Jurkat, Clone E6-1 (cell line): ENCODE data around the gene IL3RA. TPM values are rescaled to one million over a fixed set of nuclear protein-coding genes. Genes with fewer than 3 reads are reported as not detected.
"Not testable (repeated sequence)": the region's sequence is repeated elsewhere in the genome, so short reads cannot be mapped to it uniquely, and the experiment has no call there.

Experiments
- DNase-seq: peaks from one replicate; pipeline ENCODE4 v3.0.0-alpha.2; 2011; ENCODE audit warnings: low read depth, low spot score
- H3K4me3 ChIP-seq: 2 replicates; pipeline ENCODE4 v1.5.1; 2011; ENCODE audit warnings: mild to moderate bottlenecking, low read length, control low read depth, moderate library complexity
- polyA plus RNA-seq: library from polyadenylated mRNA; unstranded; fragments of >200 nt; gene quantifications from one replicate; pipeline ENCODE4 v1.2.1, GENCODE V29; 2012; ENCODE audit warnings: missing spikeins; ENCODE audit not compliant: insufficient read length, insufficient read depth

IL3RA gene
- 1.4 TPM for polyA plus RNA-seq

DNA sequence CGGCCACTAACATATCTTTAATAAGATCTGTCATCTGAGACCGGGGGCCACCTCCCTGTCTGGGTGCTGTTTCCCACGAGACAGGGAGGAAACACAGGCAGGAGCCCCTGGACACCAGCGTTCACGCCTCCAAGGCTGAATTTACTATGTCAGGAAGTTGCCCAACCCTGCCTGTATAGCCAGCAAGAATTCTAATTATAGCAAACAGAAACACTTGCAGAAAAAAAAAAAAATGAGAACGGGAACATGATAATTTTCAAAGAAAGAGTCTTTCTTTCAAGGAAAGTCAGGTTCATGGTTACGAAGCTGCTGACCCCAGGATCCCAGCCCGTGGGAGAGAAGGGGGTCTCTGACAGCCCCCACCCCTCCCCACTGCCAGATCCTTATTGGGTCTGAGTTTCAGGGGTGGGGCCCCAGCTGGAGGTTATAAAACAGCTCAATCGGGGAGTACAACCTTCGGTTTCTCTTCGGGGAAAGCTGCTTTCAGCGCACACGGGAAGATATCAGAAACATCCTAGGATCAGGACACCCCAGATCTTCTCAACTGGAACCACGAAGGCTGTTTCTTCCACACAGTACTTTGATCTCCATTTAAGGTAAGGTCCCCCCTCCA is at the start of gene IL3RA:
IL3RA (plus strand) TSS at position 455 of the 613 bp plus-strand sequence. CDS start 4,981 bp downstream, outside the sequence.
- DNase-seq = no peak
- H3K4me3 ChIP-seq = no peak within 1 kb of the TSS

DNA sequence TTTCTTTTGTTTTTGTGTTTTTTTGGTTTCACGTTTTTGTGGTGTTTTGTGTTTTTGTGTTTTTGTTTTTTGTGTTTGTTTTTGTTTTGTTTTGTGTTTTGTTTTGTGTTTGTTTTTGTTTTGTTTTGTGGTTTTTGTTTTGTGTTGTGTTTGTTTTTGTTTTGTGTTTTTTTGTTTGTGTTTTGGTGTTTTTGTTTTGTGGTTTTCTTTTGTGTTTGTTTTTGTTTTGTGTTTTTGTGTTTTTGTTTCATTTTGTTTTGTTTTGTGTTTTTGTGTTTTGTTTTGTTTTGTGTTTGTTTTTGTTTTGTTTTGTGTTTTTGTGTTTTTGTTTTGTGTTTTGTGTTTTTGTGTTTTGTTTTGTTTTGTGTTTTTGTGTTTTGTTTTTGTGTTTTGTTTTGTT is 47.0 kb upstream of the IL3RA start:
- DNase-seq = no peak
- no peak overlapping the region for H3K4me3 ChIP-seq

DNA sequence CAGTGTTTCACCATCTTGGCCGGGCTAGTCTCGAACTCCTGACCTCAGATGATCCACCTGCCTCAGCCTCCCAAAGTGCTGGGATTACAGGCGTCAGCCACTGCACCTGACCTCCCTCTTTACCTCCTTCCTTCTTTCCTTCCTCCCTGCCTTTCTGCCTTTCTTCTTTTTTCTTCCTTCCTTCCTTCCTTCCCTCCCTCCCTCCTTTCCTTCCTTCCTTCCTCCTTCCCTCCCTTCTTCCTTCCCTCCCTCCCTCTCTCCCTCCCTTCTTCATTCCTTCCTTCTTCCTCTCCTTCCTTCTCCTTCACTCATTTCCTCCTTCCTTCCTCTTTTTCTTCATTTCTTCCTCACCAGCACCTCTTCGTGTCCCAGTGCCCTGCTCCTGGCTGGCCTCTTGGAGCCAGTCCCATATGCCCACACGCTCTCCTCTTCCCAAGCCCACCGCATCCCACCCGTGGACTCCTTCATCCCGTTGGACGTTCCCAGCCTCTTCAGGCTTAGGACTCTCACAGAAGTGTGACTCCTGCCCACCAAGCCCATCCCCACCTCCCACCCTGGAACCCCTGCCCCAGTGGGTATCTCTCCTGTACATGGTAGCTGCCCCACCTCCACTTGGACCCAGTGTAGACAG is 45.4 kb upstream of the IL3RA start:
- no peak overlapping the region for H3K4me3 ChIP-seq
- no peak for DNase-seq

DNA sequence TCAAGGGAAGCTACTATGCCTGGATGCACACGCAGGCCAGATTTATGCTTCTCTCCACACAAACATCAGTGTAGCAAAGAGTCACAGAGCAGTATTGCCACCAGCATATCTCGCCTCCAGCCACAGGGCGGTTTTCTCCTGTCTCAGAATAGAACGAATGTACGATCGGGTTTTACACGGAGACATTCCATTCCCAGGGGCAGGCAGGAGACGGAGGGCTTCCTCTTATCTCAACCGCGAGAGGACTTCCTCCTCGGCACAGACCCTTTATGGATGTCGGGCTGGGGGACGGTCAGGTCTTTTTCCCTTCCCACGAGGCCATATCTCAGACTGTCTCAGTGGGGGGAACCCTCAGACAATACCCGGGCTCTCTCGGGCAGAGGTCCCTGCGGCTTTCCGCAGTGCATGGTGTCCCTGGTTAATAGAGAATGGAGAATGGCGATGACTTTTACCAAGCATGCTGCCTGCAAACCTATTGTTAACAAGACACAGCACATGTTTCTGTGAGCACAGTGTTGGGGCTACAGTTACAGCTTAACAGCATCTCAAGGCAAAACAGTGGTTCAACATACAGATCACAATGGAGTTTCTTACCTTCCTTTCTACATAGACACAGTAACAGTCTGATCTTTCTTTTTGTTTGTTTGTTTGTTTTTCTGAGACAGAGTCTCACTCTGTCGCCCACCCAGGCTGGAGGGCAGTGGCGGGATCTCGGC is 43.9 kb upstream of the IL3RA start:
- no peak for DNase-seq
- H3K4me3 ChIP-seq = no peak overlapping the region

DNA sequence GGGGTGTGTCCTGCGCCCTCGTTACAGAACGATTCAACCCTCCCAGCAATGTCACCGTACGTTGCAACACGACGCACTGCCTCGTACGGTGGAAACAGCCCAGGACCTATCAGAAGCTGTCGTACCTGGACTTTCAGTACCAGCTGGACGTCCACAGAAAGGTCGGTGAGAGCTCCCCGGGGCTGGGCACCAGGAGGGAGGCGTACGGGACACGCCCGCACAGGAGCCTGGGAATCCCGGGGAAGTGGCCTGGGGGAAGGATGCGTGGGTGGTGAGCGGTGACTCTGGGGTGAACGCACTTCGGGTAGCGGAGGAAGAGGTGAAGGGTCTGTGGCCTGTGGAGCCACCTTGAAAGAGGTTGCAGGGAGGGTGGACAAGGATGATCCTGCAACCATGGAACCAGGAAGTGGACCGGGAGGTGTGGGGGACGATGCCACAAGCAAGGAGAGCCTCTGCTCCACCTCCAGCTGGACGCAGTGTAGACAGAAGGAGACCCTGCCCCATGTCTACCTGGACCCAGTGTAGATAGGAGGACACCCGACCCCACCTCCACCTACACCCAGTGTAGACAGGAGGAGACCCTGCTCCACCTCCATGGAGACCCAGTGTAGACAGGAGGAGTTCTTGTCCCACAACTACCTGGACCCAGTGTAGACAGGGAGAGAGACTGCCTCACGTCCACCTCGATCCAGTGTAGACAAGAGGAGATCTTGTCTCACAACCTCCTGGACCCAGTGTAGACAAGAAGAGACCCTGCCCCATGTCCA is 42.1 kb upstream of the IL3RA start:
- no peak overlapping the region for H3K4me3 ChIP-seq
- DNase-seq = no peak

DNA sequence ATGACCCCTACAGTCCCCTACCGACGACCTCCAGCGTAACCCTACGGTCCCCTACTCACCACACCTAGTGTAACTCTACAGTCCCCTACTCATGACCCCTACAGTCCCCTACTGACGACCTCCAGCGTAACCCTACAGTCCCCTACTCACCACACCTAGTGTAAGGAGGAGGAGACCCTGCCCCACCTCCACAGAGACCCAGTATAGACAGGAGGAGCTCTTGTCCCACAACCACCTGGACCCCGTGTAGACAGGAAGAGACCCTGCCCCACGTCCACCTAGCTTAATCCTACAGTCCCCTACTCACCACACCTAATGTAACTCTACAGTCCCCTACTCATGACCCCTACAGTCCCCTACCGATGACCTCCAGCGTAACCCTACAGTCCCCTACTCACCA is 41.0 kb upstream of the IL3RA start:
- DNase-seq = no peak
- H3K4me3 ChIP-seq = no peak overlapping the region

DNA sequence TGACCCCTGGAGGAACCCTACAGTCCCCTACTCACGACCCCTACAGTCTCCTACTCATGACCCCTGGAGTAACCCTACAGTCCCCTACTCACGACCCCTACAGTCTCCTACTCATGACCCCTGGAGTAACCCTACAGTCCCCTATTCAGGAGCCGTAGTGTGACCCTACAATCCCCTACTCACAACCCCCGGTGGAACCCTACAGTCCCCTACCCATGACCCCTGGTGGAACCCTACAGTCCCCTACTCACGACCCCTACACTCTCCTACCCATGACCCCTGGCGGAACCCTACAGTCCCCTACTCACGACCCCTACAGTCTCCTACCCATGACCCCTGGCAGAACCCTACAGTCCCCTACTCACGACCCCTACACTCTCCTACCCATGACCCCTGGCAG is 39.0 kb upstream of the IL3RA start:
- not testable (repeated sequence) for H3K4me3 ChIP-seq, DNase-seq

DNA sequence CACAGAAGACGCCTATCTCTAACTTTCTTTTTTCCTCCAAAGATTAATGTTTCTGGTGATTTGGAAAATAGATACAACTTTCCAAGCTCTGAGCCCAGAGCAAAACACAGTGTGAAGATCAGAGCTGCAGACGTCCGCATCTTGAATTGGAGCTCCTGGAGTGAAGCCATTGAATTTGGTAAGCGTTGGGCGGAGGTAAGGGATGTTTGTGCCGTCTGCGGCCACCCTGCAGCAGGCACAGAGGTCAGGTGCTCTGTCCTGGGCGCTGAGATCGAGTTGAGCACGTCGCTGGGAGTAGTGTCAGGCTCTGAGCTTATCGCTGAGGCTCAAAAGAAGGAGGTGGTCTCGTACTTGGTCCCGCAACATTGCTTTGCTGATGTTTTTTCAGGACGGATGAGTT is 36.1 kb upstream of the IL3RA start:
- H3K4me3 ChIP-seq = no peak overlapping the region
- DNase-seq = no peak

DNA sequence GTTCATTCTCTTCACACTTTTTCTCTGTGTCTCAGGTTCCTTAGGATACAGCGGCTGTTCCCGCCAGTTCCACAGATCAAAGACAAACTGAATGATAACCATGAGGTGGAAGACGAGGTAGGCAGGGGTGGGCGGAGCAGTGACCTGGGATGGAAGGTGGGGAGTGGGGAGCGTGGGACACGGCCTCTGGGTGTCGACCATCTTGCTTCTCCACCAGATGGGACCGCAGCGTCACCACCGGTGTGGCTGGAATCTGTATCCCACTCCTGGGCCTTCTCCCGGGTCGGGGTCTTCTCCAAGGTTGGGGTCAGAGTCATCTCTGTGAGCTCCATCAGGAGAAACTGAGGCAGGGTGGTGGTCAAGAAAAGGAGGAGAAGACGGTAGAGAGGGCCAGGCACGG is 31.2 kb upstream of the IL3RA start:
- DNase-seq = no peak
- H3K4me3 ChIP-seq = no peak overlapping the region

DNA sequence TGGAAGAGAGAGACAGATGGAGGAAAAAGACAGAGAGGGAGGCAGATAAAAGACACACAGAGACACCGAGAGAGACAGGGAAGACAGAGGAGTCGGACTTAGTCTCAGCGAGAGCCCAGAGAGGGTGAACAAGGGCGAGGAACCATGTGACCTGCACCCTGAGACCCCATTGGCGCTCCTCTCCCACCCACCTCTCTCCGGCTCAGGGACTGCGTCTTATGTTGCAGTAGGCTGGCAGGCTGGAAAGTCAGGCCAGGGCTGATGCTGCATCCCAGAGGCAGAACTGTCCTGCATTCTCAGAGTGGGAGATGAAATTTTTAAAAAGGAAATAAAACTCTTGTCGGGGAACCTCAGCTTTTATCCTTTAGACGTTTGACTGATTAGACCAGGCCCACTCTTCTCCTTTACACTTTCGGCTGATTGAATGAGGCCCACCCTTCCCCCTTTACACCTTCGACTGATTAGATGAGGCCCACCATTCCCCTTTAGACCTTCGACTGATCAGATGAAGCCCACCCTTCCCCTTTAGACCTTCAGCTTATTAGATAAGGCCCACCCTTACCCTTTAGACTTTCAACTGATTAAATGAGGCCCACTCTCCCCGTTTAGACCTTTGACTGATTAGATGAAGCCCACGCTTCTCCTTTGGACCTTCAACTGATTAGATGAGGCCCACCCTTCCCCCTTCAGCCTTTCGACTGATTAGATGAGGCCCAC is 29.5 kb upstream of the IL3RA start:
- no peak for DNase-seq
- H3K4me3 ChIP-seq = no peak overlapping the region

DNA sequence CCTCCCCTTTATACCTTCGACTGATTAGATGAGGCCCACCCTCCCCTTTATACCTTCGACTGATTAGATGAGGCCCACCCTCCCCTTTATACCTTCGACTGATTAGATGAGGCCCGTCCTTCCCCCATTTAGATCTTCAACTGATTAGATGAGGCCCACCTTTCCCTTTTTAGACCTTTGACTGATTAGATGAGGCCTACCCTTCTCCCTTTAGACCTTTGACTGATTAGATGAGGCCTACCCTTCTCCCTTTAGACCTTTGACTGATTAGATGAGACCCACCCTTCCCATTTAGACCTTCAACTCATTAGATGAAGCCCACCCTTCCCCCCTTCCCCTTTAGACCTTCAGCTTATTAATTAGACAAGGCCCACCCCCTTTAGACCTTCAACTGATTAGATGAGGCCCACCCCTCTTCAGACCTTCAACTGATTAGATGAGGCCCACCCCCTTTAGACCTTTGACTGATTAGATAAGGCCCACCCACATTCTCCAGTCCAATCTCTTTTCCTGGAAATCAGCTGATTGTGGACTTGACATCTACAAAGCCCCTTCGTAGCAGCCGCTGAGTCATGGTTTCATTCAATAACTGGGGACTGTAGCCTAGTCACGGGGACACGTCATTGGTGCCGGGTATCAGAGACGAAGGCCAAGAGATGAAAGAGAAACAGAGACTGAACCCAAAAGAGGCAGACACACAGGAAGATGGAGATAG is 28.8 kb upstream of the IL3RA start:
- DNase-seq = no peak
- no peak overlapping the region for H3K4me3 ChIP-seq

DNA sequence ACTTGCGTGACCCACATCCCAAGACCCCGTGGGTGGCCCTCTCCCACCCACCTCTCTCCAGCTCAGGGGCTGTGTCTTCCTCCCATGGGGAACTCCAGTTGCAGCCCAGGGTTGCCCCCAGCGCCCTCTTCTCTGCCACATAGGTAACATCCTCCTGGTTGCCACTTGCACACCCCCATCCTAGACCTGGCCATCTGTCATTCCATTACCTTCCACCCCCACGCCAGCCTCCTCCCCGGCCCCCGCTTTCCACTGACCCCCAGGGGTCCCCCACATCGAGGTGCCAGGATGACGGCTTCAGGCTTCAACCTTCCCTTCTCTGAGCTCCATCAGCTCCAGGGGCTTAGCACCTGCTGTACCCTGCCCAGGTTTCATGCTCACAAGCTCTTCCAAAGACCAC is 28.1 kb upstream of the IL3RA start:
- no peak for DNase-seq
- H3K4me3 ChIP-seq = no peak overlapping the region

DNA sequence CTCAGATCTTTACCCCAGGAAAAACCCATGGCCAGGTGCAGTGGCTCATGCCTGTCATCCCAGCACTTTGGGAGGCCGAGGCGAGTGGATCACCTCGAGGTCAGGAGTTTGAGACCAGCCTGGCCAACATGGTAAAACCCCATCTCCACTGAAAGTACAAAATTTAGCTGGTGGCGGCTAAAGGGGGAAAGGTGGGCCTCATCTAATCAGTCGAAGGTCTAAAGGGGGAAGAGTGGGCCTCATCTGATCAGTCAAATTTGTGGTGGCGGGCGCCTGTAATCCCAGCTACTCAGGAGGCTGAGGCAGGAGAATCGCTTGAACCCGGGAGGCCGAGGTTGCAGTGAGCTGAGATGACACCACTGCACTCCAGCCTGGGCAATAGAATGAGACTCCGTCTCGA is 27.7 kb upstream of the IL3RA start:
- not testable (repeated sequence) for DNase-seq, H3K4me3 ChIP-seq

DNA sequence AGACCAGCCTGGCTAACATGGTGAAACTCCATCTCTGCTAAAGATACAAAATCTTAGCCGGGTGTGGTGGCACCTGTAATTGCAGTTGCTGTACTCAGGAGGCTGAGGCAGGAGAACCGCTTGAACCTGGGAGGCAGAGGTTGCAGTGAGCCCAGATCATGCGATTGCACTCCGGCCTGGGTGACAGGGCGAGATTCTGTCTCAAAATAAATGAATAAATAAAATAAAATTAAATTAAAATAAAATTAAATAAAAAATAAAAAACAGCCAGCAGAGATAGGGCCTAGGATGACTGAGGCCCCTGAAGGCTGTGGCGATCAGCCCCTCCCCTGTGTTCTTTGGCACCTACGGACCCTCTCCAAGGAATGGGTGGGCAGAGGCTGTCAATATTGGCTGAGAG is 22.8 kb upstream of the IL3RA start:
- H3K4me3 ChIP-seq = no peak overlapping the region
- no peak for DNase-seq

DNA sequence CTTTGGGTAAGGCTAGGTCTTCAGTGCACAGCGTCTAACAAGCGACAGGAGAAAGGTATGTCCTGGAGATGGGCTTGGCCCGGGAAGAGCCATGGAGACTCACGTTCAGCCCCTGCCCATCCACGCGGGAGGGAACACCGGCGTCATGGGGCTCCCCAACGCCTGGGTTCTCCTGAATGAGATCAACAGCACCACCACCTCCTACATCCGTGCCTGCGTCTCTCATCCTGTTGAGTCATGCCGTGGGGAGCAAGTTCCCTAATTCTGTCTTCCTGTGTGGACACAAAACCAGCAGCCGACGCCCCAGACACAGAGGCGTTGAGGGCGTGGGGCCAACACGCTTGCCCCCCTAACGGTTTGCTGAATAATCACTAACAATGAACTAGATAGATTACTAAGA is 20.1 kb upstream of the IL3RA start:
- H3K4me3 ChIP-seq = no peak overlapping the region
- DNase-seq = no peak

DNA sequence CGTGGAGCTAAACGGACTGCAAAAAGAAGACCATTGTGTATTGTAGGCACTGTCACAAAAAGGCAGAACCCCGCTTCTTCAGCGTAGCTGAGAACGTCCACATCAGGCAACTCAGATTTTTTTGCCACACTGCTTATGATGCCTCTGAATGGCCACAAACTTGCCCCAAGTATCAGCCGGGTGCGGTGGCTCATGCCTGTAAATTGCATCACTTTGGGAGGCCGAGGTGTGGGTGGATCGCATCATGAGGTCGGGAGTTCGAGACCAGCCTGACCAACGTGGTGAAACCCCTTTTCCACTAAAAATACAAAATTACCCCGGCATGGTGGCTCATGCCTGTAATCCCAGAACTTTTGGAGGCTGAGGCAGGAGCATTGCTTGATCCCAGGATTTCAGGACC is 14.9 kb upstream of the IL3RA start:
- no peak for DNase-seq

DNA sequence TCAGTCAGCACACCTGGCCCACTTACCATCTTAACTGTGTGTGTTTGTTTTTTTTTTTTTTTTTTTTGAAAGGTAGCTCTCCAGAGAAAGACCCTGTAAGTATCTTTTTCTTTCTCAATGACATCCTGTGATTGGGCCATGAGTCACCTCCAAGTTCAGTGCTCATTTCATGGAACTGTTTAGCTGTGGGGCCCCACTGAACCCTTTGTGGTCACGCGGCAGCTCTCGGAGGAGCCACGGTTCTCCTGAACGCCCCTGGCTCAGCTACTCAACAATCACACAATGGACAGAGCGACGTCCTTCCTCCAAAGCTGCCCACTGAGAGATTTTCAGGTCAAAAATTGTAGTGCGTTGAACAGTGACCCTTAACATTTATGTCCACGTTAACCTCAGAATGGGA is 14.2 kb upstream of the IL3RA start:
- no peak overlapping the region for H3K4me3 ChIP-seq
- no peak for DNase-seq

More for the DNA sequence above, 14.9 kb upstream of the IL3RA start:
- no peak overlapping the region for H3K4me3 ChIP-seq

DNA sequence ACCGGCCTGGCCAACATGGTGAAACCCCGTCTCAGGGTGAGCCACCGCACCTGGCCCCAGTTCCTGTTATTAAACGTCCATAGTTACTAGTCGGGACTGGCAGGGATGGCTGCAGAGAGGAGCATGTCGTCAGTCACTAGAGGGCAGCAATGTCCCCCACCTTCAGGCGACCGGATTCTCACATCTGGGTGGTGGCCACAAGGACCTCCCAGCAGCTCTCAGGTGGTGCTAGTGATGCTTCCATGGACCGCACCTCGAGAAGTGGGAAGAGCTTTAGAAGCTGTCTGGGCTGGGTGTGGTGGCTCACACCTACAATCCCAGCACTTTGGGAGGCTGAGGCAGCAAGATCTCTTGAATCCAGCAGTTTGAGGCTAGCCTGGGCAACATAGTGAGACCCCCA is 13.3 kb upstream of the IL3RA start:
- peak; percentile 55 for DNase-seq
- no peak overlapping the region for H3K4me3 ChIP-seq
